ENCODE data around the gene FETUB. TPM values are rescaled to one million over a fixed set of nuclear protein-coding genes. Genes with fewer than 3 reads are reported as not detected.

Gene FETUB
- total and polyA plus RNA-seq, 2 donors (not counting 1 experiment from before 2014, with no cell fraction given) = not detected

DNA sequence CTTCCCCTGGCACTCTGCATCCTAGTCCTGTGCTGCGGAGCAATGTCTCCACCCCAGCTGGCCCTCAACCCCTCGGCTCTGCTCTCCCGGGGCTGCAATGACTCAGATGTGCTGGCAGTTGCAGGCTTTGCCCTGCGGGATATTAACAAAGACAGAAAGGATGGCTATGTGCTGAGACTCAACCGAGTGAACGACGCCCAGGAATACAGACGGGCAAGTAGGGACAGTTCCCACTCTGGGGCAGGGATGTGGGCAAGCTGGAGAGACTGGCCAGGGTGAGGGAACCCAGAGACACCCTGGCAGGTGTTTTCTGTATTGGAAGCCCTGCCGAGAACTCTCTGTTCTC is 247 bp downstream of the FETUB start:
- Mint-ChIP-seq H3K4me3 (no peak overlapping the region), H3K4me1 (peaks cover 2% of the 10 kb centered on the region), H3K9me3 (ENCODE audit: insufficient read depth) (no peaks in the 10 kb centered on the region), H3K27me3 (peaks cover 17% of the 10 kb centered on the region), H3K27ac (no peak overlapping the region)
- H3K4me3 ChIP-seq (ENCODE audit: control extremely low read depth in 1 of 5, extremely low read depth in 1 of 5, insufficient read depth in 1 of 5, low read depth in 2 of 5, low read length in 4 of 5) = no peak overlapping the region
- H4K20me1 ChIP-seq (ENCODE audit: control insufficient read depth, insufficient read depth, low read length, poor library complexity, severe bottlenecking) = no peaks in the 10 kb centered on the region
- peaks cover 0 to 13% (median 0%) of the 10 kb centered on the region in 4 experiments for H3K27me3 ChIP-seq (replicated peaks in 1 of 4; ENCODE audit: control extremely low read depth in 1 of 4, control insufficient read depth in 3 of 4, insufficient read depth in 4 of 4, low read length in 3 of 4)
- no peak overlapping the region for H3K9ac ChIP-seq (ENCODE audit: low read length)
- CTCF ChIA-PET = no interaction called here
- H3K27ac ChIP-seq (ENCODE audit: low read length in 2 of 2) = no peak overlapping the region
- H3K4me2 ChIP-seq (replicated peaks; ENCODE audit: low read depth, low read length, poor library complexity, severe bottlenecking) = no peak overlapping the region
- intact Hi-C loops (cut with micrococcal nuclease) = no loop called here
- no peaks in the 10 kb centered on the region for H3K36me3 ChIP-seq (replicated peaks in 1 of 2; ENCODE audit: control extremely low read depth in 1 of 2, control insufficient read depth in 1 of 2, extremely low read depth in 1 of 2, insufficient read depth in 2 of 2, low read length in 1 of 2)
- no peaks in the 10 kb centered on the region for H3K79me2 ChIP-seq (ENCODE audit: control insufficient read depth, insufficient read depth, low read length)
- H3K9me3 ChIP-seq (ENCODE audit: control extremely low read depth in 1 of 3, control insufficient read depth in 2 of 3, insufficient read depth in 1 of 3, low read length in 2 of 3) = peaks cover 0 to 3% (median 0%) of the 10 kb centered on the region in 3 donors
- no peak for TF ChIP-seq EZH2 (IDR thresholded peaks at IDR 0.05; ENCODE audit: borderline replicate concordance, insufficient read depth, low read depth, low read length, poor library complexity, severe bottlenecking)
- TF ChIP-seq CTCF (IDR thresholded peaks at IDR 0.05) = no peak
- ATAC-seq (ENCODE audit: low read depth) (no peak), DNase-seq (no peak)
- no peak overlapping the region for H2AFZ ChIP-seq (ENCODE audit: insufficient read depth, low read depth, low read length, poor library complexity, severe bottlenecking)
- POLR2A ChIA-PET = no interaction called here
- H3K4me1 ChIP-seq (ENCODE audit: control insufficient read depth in 2 of 2, insufficient read depth in 2 of 2, low read length in 2 of 2) = no peaks in the 10 kb centered on the region
- WGBS (ENCODE audit: insufficient coverage) = 93% methylated on average over 9 of the region's 9 CpGs

DNA sequence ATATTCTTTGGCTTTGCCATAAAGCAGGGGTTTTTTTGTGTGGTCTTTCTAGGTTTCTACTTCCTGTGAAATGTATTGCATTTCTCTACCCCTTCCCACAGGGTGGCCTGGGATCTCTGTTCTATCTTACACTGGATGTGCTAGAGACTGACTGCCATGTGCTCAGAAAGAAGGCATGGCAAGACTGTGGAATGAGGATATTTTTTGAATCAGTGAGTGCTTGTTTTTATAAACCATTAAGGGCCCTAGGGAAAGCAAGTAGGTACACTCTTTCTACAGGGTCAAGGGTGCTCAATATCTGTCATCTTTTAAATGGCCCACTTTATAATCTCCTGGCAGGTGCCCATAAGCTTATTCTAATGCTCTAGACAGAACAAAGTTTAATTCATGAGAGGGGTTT is 730 bp downstream of the FETUB start:
- ChIA-PET CTCF (interaction anchor here (1.9 kb wide), 1 partner anchor 24 kb away, joined by 10 read pairs; no protein-coding TSS in a partner anchor), POLR2A (no interaction called here)
- H4K20me1 ChIP-seq (ENCODE audit: control insufficient read depth, insufficient read depth, low read length, poor library complexity, severe bottlenecking) = no peaks in the 10 kb centered on the region
- no peak overlapping the region for H3K27ac ChIP-seq (ENCODE audit: low read length in 2 of 2)
- H3K9ac ChIP-seq (ENCODE audit: low read length) = no peak overlapping the region
- no peaks in the 10 kb centered on the region for H3K36me3 ChIP-seq (replicated peaks in 1 of 2; ENCODE audit: control extremely low read depth in 1 of 2, control insufficient read depth in 1 of 2, extremely low read depth in 1 of 2, insufficient read depth in 2 of 2, low read length in 1 of 2)
- peaks cover 0 to 3% (median 0%) of the 10 kb centered on the region in 3 donors for H3K9me3 ChIP-seq (ENCODE audit: control extremely low read depth in 1 of 3, control insufficient read depth in 2 of 3, insufficient read depth in 1 of 3, low read length in 2 of 3)
- intact Hi-C loops (cut with micrococcal nuclease) = no loop called here
- no peaks in the 10 kb centered on the region for H3K9me3 Mint-ChIP-seq (ENCODE audit: insufficient read depth)
- no peak overlapping the region for H3K4me3 ChIP-seq (ENCODE audit: control extremely low read depth in 1 of 5, extremely low read depth in 1 of 5, insufficient read depth in 1 of 5, low read depth in 2 of 5, low read length in 4 of 5)
- ATAC-seq (ENCODE audit: low read depth) (no peak), DNase-seq (no peak)
- H3K4me1 ChIP-seq (ENCODE audit: control insufficient read depth in 2 of 2, insufficient read depth in 2 of 2, low read length in 2 of 2) = no peaks in the 10 kb centered on the region
- no peak overlapping the region for H2AFZ ChIP-seq (ENCODE audit: insufficient read depth, low read depth, low read length, poor library complexity, severe bottlenecking)
- peaks cover 17% of the 10 kb centered on the region for H3K27me3 Mint-ChIP-seq
- no peaks in the 10 kb centered on the region for H3K79me2 ChIP-seq (ENCODE audit: control insufficient read depth, insufficient read depth, low read length)
- no peak overlapping the region for H3K4me3 Mint-ChIP-seq
- H3K4me2 ChIP-seq (replicated peaks; ENCODE audit: low read depth, low read length, poor library complexity, severe bottlenecking) = no peak overlapping the region
- peaks cover 2% of the 10 kb centered on the region for H3K4me1 Mint-ChIP-seq
- no peak for TF ChIP-seq EZH2 (IDR thresholded peaks at IDR 0.05; ENCODE audit: borderline replicate concordance, insufficient read depth, low read depth, low read length, poor library complexity, severe bottlenecking)
- TF ChIP-seq CTCF (IDR thresholded peaks at IDR 0.05) = no peak
- no peak overlapping the region for H3K27ac Mint-ChIP-seq
- H3K27me3 ChIP-seq (replicated peaks in 1 of 4; ENCODE audit: control extremely low read depth in 1 of 4, control insufficient read depth in 3 of 4, insufficient read depth in 4 of 4, low read length in 3 of 4) = peaks cover 0 to 13% (median 0%) of the 10 kb centered on the region in 4 experiments
